HG03280 (cell line): ENCODE measurements around the gene MRPS23.

Source experiments
- ATAC-seq: cut with Tn5 transposase; IDR thresholded peaks from one replicate; pipeline ENCODE4 v1.9.1; 2021; ENCODE audit warnings: mild to moderate bottlenecking, moderate library complexity; ENCODE audit not compliant: unreplicated experiment

MRPS23 gene

GRCh38 chr17:57803021-57803420 lies 46.8 kb downstream of the MRPS23 start:
- no peak for ATAC-seq

DNA sequence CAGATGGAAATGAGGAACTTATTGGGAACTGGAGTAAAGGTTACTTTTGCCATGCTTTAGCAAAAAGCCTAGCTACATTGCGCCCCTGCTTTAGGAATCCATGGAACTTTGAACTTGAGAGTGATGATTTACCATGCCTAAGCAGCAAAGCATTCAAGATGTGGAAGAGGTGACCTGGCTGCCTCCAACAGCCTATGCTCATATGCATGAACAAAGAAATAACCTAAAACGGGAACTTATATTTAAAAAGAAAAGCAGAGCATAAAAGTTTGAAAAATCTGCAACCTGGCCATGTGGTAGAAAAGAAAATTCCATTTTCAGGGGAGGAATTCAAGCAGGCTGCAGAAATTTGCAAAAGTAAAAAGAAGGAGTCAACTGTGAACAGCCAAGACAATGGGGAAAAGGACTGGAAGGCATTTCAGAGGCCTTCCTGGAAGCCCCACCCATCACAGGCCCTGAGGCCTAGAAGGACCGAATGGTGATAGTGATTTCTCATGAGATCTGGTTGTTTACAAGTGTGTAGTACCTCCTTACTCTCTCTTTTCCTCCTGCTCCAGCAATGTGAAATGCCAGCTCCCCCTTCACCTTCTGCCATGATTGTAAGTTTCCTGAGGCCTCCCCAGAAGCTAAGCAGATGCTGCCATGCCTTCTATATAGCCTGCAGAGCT lies 48.7 kb downstream of the MRPS23 start:
- no peak for ATAC-seq

DNA sequence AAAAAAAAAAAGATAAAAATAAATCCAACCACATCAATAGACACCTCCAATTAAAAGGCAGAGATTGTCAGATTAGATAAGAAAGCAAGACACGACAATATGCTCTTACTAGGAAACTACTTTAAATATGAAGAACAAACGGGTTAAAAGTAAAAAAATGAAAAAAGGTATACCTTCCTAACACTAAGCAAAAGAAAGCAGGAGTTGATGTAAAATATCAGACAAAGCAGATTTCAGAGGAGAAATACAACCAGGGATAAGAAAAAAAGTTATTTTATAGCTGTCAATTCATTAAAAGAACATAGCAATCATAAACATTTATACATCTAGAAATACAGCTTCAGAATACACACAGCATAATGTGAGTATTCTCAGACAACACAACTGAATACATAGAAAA lies 55.0 kb downstream of the MRPS23 start:
- no peak for ATAC-seq

DNA sequence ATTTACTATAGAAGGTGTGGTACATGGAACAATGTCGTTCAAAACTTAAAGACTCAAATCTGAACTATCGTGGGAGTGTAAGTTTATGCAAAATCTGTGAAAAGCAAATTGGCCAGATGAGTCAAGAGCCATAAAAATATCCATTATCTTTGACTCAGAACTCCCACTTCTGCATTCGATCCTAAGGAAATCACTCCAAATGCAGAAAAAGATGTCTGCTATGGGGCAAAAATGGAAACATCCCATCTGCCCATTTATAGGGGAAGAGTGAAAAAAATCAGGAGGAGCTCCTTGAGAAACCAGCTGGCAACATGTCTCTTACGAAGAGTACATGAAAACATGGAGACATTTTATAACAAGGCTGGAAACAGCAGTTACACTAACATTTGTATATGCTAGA lies 61.1 kb downstream of the MRPS23 start:
- ATAC-seq = no peak

- no peak for ATAC-seq
These were observed 64.8 kb downstream of the MRPS23 start for GRCh38 chr17:57785022-57785421.
